Kidney epithelial cell (primary cell): ENCODE results near the gene PDCD4. TPM values are rescaled to one million over a fixed set of nuclear protein-coding genes. Genes with fewer than 3 reads are reported as not detected.

Experiments used
- DNase-seq: peaks from one replicate; pipeline ENCODE4 v3.0.0-alpha.2; 2010; ENCODE audit warnings: low read depth
- H3K27me3 ChIP-seq: 2 replicates; pipeline ENCODE4 v1.6.0; 2011; ENCODE audit warnings: low read length; ENCODE audit not compliant: control insufficient read depth, insufficient read depth
- H3K36me3 ChIP-seq: 2 replicates; pipeline ENCODE4 v1.5.1; 2011; ENCODE audit warnings: low read length; ENCODE audit not compliant: control insufficient read depth, insufficient read depth
- H3K4me3 ChIP-seq: 2 replicates; pipeline ENCODE4 v1.5.1; 2011; ENCODE audit warnings: low read depth, mild to moderate bottlenecking, control low read depth, low read length
- CTCF ChIP-seq: IDR thresholded peaks from 2 replicates; pipeline ENCODE4 v1.5.1; 2011; ENCODE audit warnings: mild to moderate bottlenecking, moderate library complexity, low read length, control low read depth, inconsistent platforms; ENCODE audit not compliant: insufficient read depth, poor library complexity, severe bottlenecking
- total RNA-seq: library from RNA; depleted of rRNA; stranded (reverse); fragments of >200 nt; gene quantifications from 2 replicates; pipeline ENCODE4 v1.2.3, GENCODE V29; 2015

Gene PDCD4
- total RNA-seq, 1 donor from 2014 or later = 35.7 TPM

GRCh38 chr10:110853921-110854605 lies 17.7 kb upstream of the PDCD4 start:
- Histone ChIP-seq H3K36me3 (no peaks in the 10 kb centered on the region), H3K27me3 (no peaks in the 10 kb centered on the region), H3K4me3 (no peak overlapping the region)
- TF ChIP-seq CTCF = no peak
- DNase-seq = no peak

- TF ChIP-seq CTCF = no peak
- Histone ChIP-seq H3K4me3 (no peak overlapping the region), H3K36me3 (no peaks in the 10 kb centered on the region), H3K27me3 (no peaks in the 10 kb centered on the region)
- DNase-seq = no peak
Observed at GRCh38 chr10:110857265-110858171, 14.2 kb upstream of the PDCD4 start.

GRCh38 chr10:110858297-110858934 lies 13.3 kb upstream of the PDCD4 start:
- TF ChIP-seq CTCF = no peak
- H3K27me3 ChIP-seq = no peaks in the 10 kb centered on the region
- no peaks in the 10 kb centered on the region for H3K36me3 ChIP-seq
- no peak for DNase-seq
- H3K4me3 ChIP-seq = no peak overlapping the region

- TF ChIP-seq CTCF = no peak
- H3K36me3 ChIP-seq = no peaks in the 10 kb centered on the region
- DNase-seq = no peak
- H3K27me3 ChIP-seq = no peaks in the 10 kb centered on the region
- H3K4me3 ChIP-seq = no peak overlapping the region
Observed at GRCh38 chr10:110859206-110859972, 12.3 kb upstream of the PDCD4 start.

GRCh38 chr10:110859973-110860376 lies 11.8 kb upstream of the PDCD4 start:
- no peak for TF ChIP-seq CTCF
- no peaks in the 10 kb centered on the region for H3K36me3 ChIP-seq
- no peaks in the 10 kb centered on the region for H3K27me3 ChIP-seq
- DNase-seq = no peak
- no peak overlapping the region for H3K4me3 ChIP-seq
